HepG2 (cell line): ENCODE data around the gene RAPGEF6. TPM values are rescaled to one million over a fixed set of nuclear protein-coding genes. Genes with fewer than 3 reads are reported as not detected.

Experiments
- ATAC-seq: fragments of 200-7000 bp; cut with Tn5 transposase; 3 replicates; pipeline ENCODE4 v1.9.1; 2020; ENCODE audit warnings: mild to moderate bottlenecking, moderate library complexity
- BruUV-seq: library from RNA; stranded (reverse); fragments of 400-500 nt; replicated peaks from 2 replicates; lab custom pipeline; 2021; lab: Mats Ljungman, UMichigan
- CTCF ChIA-PET: fragments of 300-600 bp; formaldehyde crosslinking; extraction: SDS; loops from one replicate; lab custom pipeline; 2021; ENCODE audit warnings: low total read pairs, inconsistent platforms, low intra/inter-chr PET ratio; lab: Yijun Ruan, JAX
- POLR2A ChIA-PET: fragments of 350-600 bp; sonication (Branson Sonifier 250); formaldehyde crosslinking; loops from one replicate; lab custom pipeline; 2020; ENCODE audit warnings: antibody characterized with exemption, inconsistent platforms; lab: Yijun Ruan, JAX
- DNase-seq: peaks from one replicate; pipeline ENCODE4 v3.0.0-alpha.2; 2015; ENCODE audit warnings: low spot score
- FAIRE-seq: peaks from 3 replicates; lab custom pipeline; 2011; peaks lifted over from hg19 to GRCh38; lab: Jason Lieb, UNC
- H2AFZ ChIP-seq: one replicate; pipeline ENCODE4 v1.6.1; 2011; ENCODE audit warnings: low read length, inconsistent platforms
- H3K27ac ChIP-seq: fragments of 300-600 bp; 3 replicates; pipeline ENCODE4 v1.8.0; 2011; ENCODE audit warnings: mixed run types, mild to moderate bottlenecking, mixed read lengths, low read length, inconsistent platforms; ENCODE audit not compliant: insufficient read depth; ENCODE audit errors: extremely low read length
- H3K27me3 ChIP-seq, 2 experiments: fragments of 200-600 bp in 1 of 2; 2 replicates in 1 of 2; 3 replicates in 1 of 2; pipeline versions ENCODE4 v1.6.0 to v1.8.0; 2011; ENCODE audit warnings: low read length in 2 of 2, mild to moderate bottlenecking in 2 of 2, moderate library complexity in 2 of 2, inconsistent platforms in 1 of 2; ENCODE audit not compliant: insufficient read depth in 2 of 2, control insufficient read depth in 1 of 2
- H3K36me3 ChIP-seq, 2 experiments: fragments of 200-600 bp in 1 of 2; replicated peaks in 1 of 2; 2 replicates in 1 of 2; 3 replicates in 1 of 2; pipeline versions ENCODE4 v1.5.1 to v1.8.0; 2011; ENCODE audit warnings: low read length in 2 of 2, inconsistent platforms in 1 of 2; ENCODE audit not compliant: insufficient read depth in 2 of 2, control insufficient read depth in 1 of 2
- H3K4me1 ChIP-seq: 2 replicates; pipeline ENCODE4 v1.5.1; 2012; ENCODE audit warnings: low read length, inconsistent platforms; ENCODE audit not compliant: insufficient read depth
- H3K4me2 ChIP-seq: 2 replicates; pipeline ENCODE4 v1.6.0; 2011; ENCODE audit warnings: low read depth, low read length, inconsistent platforms
- H3K4me3 ChIP-seq, 3 experiments: fragments of 200-600 bp in 1 of 3; sonication (generic), shearing (Covaris generic) in 1 of 3; replicated peaks in 1 of 3; 2 replicates each; pipeline ENCODE4 v1.5.1; 2011 to 2016; ENCODE audit warnings: low read length in 3 of 3, inconsistent platforms in 2 of 3, low read depth in 2 of 3, mild to moderate bottlenecking in 2 of 3, control low read depth in 1 of 3, mixed read lengths in 1 of 3; ENCODE audit not compliant: insufficient read depth in 1 of 3
- H3K79me2 ChIP-seq: one replicate; pipeline ENCODE4 v1.6.1; 2011; ENCODE audit warnings: low read length, inconsistent platforms; ENCODE audit not compliant: insufficient read depth
- H3K9ac ChIP-seq: 2 replicates; pipeline ENCODE4 v1.6.0; 2011; ENCODE audit warnings: mild to moderate bottlenecking, low read depth, low read length, inconsistent platforms; ENCODE audit not compliant: insufficient read depth
- H3K9me3 ChIP-seq: 2 replicates; pipeline ENCODE4 v1.5.1; 2012; ENCODE audit warnings: mild to moderate bottlenecking, low read length
- H4K20me1 ChIP-seq: 2 replicates; pipeline ENCODE4 v1.6.0; 2011; ENCODE audit warnings: inconsistent platforms, mild to moderate bottlenecking, low read length, moderate library complexity; ENCODE audit not compliant: insufficient read depth
- ETS1 ChIP-seq: sonication (generic); formaldehyde crosslinking; IDR thresholded peaks from 2 replicates; pipeline ENCODE4 v1.4.0; 2020; ENCODE audit warnings: missing genetic modification reagents
- FOSL2 ChIP-seq: sonication (generic); formaldehyde crosslinking; IDR thresholded peaks from 2 replicates; pipeline ENCODE4 v1.4.0; 2020; ENCODE audit warnings: missing genetic modification reagents
- GATAD1 ChIP-seq: IDR thresholded peaks from 2 replicates; pipeline ENCODE4 v1.6.1; 2016; ENCODE audit warnings: missing genetic modification reagents, missing compliant biosample characterization
- HES4 ChIP-seq: sonication (generic); formaldehyde crosslinking; IDR thresholded peaks from 2 replicates; pipeline ENCODE4 v1.9.0; 2021; ENCODE audit warnings: mild to moderate bottlenecking, missing genetic modification reagents, borderline replicate concordance
- MATR3 ChIP-seq: sonication (generic); formaldehyde crosslinking; IDR thresholded peaks from 2 replicates; pipeline ENCODE4 v1.4.0; 2020; ENCODE audit warnings: missing genetic modification reagents
- RELA ChIP-seq: sonication (generic); formaldehyde crosslinking; IDR thresholded peaks from 2 replicates; pipeline ENCODE4 v1.4.0; 2020; ENCODE audit warnings: missing genetic modification reagents
- ZNF24 ChIP-seq: fragments of 450-650 bp; IDR thresholded peaks from 2 replicates; pipeline ENCODE4 v1.6.1; 2017; ENCODE audit warnings: antibody characterized with exemption, mild to moderate bottlenecking
- ZNF264 ChIP-seq: sonication (generic); formaldehyde crosslinking; IDR thresholded peaks from 2 replicates; pipeline ENCODE4 v1.4.0; 2020; ENCODE audit warnings: missing genetic modification reagents
- ZNF432 ChIP-seq: sonication (generic); formaldehyde crosslinking; IDR thresholded peaks from 2 replicates; pipeline ENCODE4 v1.5.0; 2020; ENCODE audit warnings: missing genetic modification reagents, mild to moderate bottlenecking, borderline replicate concordance
- ZNF770 ChIP-seq: sonication (generic); formaldehyde crosslinking; IDR thresholded peaks from 2 replicates; pipeline ENCODE4 v1.5.0; 2020; ENCODE audit warnings: mild to moderate bottlenecking, missing genetic modification reagents
- ZSCAN22 ChIP-seq: sonication (generic); formaldehyde crosslinking; IDR thresholded peaks from 2 replicates; pipeline ENCODE4 v1.4.0; 2020; ENCODE audit warnings: mild to moderate bottlenecking, missing genetic modification reagents
- WGBS: methylation state at CpG from one replicate; pipeline ENCODE4 v1.1.6; 2017; ENCODE audit warnings: low lambda C conversion rate; 5-methylcytosine and 5-hydroxymethylcytosine counted together
- in situ Hi-C: cut with HindIII; loops from 2 replicates; pipeline ENCODE4 v1.10.0; 2017; ENCODE audit warnings: low pct_unique_long_range_greater_than_20kb; ENCODE audit not compliant: extremely low pct_ligation_motif_present
- intact Hi-C: fragments of 100-400 bp; cut with micrococcal nuclease; formaldehyde crosslinking; loops from one replicate; pipeline ENCODE4 v1.10.0; 2022; ENCODE audit not compliant: unreplicated experiment
- polyA plus RNA-seq, 8 experiments: library from polyadenylated mRNA; depleted of rRNA in 3 of 8; stranded (reverse) in 7 of 8; unstranded in 1 of 8; fragments of >200 nt; fragmentation: Illumina TruSeq in 4 of 8; extraction: Trizol in 4 of 8; gene quantifications; 2 replicates each; pipeline versions ENCODE4 v1.2.1 to v1.2.3, GENCODE V29; 2011 to 2016; ENCODE audit warnings: low read depth in 4 of 8, missing spikeins in 1 of 8, mixed read lengths in 1 of 8; ENCODE audit not compliant: insufficient read depth in 1 of 8
- total RNA-seq, 5 experiments: library from RNA; depleted of rRNA; stranded (reverse); fragments of >200 nt; fragmentation: Illumina TruSeq; extraction: Trizol; gene quantifications; 2 replicates each; pipeline ENCODE4 v1.2.3, GENCODE V29; 2016; ENCODE audit warnings: low read depth in 1 of 5
- TF ChIP-seq, protein P1 (sequence below): sonication (generic); formaldehyde crosslinking; IDR thresholded peaks from 2 replicates; pipeline ENCODE4 v1.4.0; 2020; ENCODE audit warnings: mild to moderate bottlenecking, missing genetic modification reagents

RAPGEF6 gene
- total and polyA plus RNA-seq, 2 of the 13 experiments (the other 11 are each of a cell fraction or from before 2014, with no cell fraction given), result 7.7 to 24.6 TPM

GRCh38 chr5:131628990-131629389 is 6.0 kb downstream of the RAPGEF6 start:
- Histone ChIP-seq H3K79me2 (peaks cover 98% of the 10 kb centered on the region), H3K4me3 (no peak overlapping the region), H2AFZ (no peak overlapping the region), H3K4me1 (peaks cover 74% of the 10 kb centered on the region), H4K20me1 (peaks cover 20% of the 10 kb centered on the region), H3K9me3 (no peaks in the 10 kb centered on the region), H3K27ac (peak overlapping the region; percentile 16), H3K36me3 (0 out of 5 replicates have a peak, but pooled peaks cover 0 to 6% of the 10 kb centered on the region in 2 experiments), H3K27me3 (no peaks in the 10 kb centered on the region), H3K4me2 (peak overlapping the region; percentile 33), H3K9ac (no peak overlapping the region)
- intact Hi-C loops (no loop called here), in situ Hi-C loops (no loop called here)
- ATAC-seq (no peak), FAIRE-seq (no peak), DNase-seq (no peak)
- ChIA-PET POLR2A (interaction anchor here (1.2 to 1.7 kb wide), 2 partner anchors 14 to 19 kb away, joined by 4 to 7 read pairs; no protein-coding TSS in a partner anchor), CTCF (no interaction called here)
- BruUV-seq, result no TSS peak
- WGBS, result 89% methylated on average over 1 of the region's 1 CpG
- no peak for TF ChIP-seq ZNF432
- peak; percentile 45; the same call in 1 of the 2 replicates for TF ChIP-seq ZNF770 (CRISPR knock-in tag)
- TF ChIP-seq, protein P1, sequence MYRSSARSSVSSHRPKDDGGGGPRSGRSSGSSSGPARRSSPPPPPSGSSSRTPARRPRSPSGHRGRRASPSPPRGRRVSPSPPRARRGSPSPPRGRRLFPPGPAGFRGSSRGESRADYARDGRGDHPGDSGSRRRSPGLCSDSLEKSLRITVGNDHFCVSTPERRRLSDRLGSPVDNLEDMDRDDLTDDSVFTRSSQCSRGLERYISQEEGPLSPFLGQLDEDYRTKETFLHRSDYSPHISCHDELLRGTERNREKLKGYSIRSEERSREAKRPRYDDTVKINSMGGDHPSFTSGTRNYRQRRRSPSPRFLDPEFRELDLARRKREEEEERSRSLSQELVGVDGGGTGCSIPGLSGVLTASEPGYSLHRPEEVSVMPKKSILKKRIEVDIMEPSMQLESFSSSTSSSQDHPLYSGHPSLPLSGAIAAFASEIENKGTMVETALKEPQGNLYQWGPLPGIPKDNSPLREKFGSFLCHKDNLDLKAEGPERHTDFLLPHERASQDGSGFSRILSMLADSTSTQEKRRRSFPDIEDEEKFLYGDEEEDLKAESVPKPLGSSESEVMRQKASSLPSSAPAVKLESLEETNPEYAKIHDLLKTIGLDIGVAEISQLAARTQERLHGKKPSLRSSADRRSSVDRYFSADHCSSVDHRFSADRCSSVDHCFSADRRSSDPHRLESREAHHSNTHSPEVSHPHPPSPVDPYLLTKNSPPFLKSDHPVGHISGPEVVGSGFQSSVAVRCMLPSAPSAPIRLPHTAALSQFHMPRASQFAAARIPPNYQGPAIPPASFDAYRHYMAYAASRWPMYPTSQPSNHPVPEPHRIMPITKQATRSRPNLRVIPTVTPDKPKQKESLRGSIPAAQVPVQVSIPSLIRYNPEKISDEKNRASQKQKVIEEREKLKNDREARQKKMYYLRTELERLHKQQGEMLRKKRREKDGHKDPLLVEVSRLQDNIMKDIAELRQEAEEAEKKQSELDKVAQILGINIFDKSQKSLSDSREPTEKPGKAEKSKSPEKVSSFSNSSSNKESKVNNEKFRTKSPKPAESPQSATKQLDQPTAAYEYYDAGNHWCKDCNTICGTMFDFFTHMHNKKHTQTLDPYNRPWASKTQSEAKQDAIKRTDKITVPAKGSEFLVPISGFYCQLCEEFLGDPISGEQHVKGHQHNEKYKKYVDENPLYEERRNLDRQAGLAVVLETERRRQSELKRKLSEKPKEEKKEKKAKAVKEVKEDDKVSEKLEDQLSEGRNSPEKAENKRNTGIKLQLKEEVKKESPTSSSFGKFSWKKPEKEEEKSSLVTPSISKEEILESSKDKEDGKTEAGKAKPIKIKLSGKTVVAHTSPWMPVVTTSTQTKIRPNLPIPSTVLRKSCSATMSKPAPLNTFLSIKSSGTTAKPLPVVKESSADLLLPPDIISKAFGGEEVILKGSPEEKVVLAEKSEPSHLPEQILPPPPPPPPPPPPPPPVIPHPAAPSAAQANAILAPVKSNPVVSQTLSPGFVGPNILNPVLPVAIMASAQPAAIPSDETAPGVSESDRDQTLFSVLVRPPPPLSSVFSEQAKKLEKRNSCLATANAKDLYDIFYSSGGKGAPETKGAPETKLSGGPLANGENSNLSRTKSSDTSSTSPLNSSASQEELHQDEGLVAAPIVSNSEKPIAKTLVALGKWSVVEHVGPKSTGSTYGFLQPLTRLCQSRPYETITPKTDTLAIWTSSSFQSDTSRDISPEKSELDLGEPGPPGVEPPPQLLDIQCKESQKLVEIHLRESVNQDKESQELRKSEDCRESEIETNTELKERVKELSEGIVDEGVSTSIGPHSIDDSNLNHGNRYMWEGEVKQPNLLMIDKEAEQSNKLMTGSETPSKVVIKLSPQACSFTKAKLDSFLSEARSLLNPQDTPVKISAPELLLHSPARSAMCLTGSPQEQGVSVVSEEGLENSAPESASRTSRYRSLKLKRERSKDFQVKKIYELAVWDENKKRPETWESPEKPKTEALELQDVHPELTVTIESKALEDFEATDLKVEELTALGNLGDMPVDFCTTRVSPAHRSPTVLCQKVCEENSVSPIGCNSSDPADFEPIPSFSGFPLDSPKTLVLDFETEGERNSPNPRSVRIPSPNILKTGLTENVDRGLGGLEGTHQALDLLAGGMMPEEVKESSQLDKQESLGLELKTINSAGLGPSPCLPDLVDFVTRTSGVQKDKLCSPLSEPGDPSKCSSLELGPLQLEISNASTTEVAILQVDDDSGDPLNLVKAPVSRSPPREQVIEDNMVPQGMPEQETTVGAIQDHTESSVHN (CRISPR knock-in tag), result no peak
- peak; percentile 69 for TF ChIP-seq FOSL2 (CRISPR knock-in tag)
- TF ChIP-seq ZSCAN22 (CRISPR knock-in tag), result no peak
- TF ChIP-seq GATAD1 (CRISPR knock-in tag), result no peak
- no peak for TF ChIP-seq MATR3 (CRISPR knock-in tag)
- TF ChIP-seq HES4 (CRISPR knock-in tag), result no peak
- no peak for TF ChIP-seq ZNF264 (CRISPR knock-in tag)
- no peak for TF ChIP-seq RELA (CRISPR knock-in tag)
- TF ChIP-seq ETS1 (CRISPR knock-in tag), result no peak
- TF ChIP-seq ZNF24, result no peak
